GM12873 (cell line): Measurements from ENCODE around the gene VPS13D.

Experiments used
- TF ChIP-seq, protein P1 (sequence below): IDR thresholded peaks from 2 replicates; pipeline ENCODE4 v1.5.1; 2012; ENCODE audit warnings: low read depth, mild to moderate bottlenecking, moderate library complexity, low read length, control low read depth; ENCODE audit not compliant: insufficient read depth; ENCODE audit errors: missing control alignments

VPS13D gene

DNA sequence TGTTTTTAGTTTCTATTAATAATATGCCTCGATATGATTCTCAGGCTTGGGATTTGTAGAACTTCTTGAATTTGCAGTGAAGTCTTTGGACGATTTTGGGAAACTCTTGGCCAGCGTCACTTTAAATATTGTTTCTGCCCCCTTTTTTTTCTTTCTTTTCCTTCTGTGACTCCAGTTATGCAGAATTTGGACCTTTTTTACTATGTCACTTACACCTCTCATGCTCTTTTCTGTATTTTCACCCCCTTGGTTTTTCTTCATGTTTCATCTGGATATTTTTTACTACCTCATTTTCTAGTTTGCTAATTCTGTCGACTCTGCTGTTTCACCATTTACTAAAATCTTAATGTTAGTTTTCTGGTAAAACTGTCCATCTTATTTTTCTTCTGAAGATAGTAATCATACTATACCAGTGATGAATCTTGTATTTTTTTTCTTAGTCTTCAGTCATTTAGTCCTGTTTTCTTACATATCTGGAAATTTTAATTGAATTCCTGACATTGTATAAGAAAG is 214.6 kb downstream of the VPS13D start:
- TF ChIP-seq, protein P1, sequence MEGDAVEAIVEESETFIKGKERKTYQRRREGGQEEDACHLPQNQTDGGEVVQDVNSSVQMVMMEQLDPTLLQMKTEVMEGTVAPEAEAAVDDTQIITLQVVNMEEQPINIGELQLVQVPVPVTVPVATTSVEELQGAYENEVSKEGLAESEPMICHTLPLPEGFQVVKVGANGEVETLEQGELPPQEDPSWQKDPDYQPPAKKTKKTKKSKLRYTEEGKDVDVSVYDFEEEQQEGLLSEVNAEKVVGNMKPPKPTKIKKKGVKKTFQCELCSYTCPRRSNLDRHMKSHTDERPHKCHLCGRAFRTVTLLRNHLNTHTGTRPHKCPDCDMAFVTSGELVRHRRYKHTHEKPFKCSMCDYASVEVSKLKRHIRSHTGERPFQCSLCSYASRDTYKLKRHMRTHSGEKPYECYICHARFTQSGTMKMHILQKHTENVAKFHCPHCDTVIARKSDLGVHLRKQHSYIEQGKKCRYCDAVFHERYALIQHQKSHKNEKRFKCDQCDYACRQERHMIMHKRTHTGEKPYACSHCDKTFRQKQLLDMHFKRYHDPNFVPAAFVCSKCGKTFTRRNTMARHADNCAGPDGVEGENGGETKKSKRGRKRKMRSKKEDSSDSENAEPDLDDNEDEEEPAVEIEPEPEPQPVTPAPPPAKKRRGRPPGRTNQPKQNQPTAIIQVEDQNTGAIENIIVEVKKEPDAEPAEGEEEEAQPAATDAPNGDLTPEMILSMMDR: no peak

DNA sequence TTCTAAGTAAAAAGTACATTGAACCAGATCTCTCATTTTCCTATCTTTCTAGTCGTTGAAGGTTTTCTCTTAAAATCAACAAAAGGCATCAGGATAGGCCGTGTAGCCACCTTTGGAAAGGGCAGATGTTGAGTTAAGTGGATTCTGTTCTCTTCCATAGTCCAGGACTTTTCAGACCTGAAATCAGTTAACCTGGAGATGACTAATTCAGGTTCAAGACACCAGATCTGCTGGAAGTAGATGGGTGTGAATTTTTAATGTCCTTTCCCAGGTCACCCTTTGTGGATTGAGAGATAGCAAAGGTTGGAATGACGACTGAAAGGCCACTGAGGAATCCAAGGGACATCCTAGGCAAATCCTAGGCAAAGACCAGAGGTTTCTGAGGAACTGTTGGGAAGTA is 215.4 kb downstream of the VPS13D start:
- TF ChIP-seq, protein P1: no peak

DNA sequence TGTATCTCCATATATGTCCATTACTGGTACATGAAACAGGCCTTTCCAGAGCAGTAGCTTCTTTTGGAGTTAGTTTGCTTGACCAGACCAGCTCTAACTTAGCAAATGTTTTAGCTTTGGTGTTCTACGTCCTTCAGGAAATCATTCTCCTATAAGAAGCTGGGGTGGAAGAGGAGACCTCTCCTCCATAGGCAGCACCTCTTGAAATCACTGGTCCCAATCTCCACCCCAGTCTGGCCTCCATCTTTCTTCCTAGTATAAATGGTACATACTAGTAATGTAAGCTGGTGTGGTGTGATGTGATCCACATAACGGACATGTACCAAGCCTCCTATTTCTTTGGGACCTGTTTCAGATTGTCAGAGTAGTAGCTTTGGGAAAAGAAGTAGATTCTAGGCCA is 216.8 kb downstream of the VPS13D start:
- TF ChIP-seq, protein P1: no peak

DNA sequence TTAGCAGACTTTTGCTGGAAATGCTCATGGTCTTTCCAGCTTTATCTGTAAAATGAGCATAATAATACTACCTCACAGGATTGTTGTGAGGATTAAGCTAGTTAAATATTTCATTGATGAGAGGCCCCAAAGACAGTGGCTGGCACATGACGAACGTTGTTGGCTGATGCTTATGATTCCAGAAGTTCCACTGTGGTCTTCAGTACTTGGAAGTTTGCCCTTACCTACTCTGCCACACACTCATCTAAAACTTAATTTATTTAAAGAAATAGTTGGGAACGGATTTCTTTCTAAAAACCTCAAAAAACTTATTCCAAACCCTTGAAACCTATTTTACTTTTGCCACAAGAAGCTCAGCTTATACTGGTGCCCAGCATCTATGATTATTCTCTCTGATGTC is 217.5 kb downstream of the VPS13D start:
- TF ChIP-seq, protein P1: no peak

DNA sequence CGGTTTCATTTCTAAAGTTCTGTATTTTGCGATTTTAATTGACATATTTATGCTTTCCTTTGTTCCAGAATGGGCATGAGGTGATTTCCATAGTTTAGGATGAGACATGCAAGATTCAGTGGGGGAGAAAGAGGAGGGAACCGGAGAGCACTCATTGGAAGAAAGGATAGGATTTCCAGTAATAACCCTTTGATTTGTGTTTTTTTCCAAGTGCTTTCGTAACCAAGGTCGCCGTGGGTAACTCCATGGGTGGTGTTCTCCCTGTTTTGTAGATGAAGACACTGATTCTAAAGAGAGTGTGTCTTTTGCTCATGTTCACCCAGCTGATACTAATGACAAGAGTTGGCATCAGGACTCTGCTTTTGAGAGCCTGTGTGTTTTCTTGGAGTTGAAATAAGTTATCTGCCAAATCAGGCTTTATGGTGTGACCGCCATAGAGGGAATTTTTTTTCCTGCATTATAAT is 218.1 kb downstream of the VPS13D start:
- TF ChIP-seq, protein P1: no peak

DNA sequence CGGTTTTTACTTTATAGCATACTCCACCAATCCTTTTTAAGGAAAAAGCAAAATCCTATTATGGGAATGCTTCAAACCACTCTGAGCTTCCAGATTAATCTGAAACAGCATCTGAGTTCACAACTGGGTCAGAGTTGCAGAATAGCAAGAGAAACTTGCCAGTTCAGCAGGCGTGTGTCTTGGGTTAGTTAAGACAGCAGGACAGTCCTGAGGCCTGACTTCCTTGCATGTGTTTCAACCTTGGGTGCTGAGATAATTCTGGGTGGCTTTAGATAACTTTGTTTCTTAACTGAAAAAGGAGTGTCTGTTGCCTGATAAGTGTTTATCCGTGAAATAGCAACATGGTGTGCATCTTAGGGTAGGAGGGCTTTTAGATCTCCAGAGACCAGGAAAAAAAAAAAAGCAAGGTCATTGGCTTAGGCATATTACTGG is 218.9 kb downstream of the VPS13D start:
- TF ChIP-seq, protein P1: no peak

DNA sequence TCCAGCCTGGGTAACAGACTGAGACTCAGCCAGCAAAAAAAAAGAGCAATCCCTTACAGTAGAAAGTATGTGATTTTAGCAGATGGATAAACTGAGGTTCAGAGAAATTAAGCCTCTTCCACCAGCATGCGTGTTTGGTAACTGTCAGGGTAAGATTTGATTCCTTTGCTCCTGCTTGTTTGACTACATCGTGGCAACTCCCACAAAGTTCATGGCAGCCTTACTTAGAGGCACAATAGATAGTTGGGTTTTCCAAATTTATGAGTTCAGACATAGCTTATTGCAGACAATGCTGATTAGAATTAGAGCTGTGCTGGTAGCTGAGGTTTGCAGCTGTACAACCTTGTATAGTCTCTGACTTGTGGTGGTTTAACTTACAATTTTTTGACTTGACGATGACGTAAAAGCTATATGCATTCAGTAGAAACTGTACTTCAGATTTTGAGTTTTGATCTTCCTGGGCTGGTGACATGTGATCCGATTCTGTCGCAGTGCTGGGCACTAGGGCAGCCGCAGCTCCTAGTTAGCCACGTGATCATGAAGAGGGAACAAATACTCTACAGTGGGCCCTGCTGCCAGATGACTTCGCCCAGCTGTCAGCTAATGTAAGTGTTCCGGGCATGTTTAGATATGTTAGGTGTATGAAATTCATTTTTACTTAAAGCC is 220.4 kb downstream of the VPS13D start:
- TF ChIP-seq, protein P1: no peak
